Measurements from ENCODE around the gene PPP3CA. TPM values are rescaled to one million over a fixed set of nuclear protein-coding genes. Genes with fewer than 3 reads are reported as not detected.

PPP3CA gene
- total and polyA plus RNA-seq, 2 of the 8 experiments (the other 6 are each of a cell fraction or from before 2014, with no cell fraction given): 7.9 to 35.0 TPM

DNA sequence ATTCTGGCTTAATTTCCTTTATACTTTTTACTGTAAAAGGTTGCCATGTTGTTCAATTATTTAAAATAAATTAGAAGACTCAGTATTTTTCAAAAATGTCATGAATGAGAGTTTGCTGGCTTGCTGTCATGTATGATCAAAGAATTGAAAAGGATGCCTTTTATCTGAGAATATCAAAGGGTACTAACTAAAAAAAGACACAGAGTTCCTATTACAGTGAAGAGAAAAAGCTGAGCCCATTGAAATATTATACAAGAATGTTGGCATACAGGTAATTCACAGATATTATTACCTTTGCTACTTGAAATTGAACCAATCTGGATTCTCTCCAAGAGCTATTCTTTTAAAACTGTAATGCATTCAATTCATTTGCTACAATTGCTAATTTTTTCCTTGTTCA is 200.0 kb downstream of the PPP3CA start (continued):
- TF ChIP-seq SP4 (IDR thresholded peaks at IDR 0.05; ENCODE audit: low read length) (no peak), EP300 (IDR thresholded peaks at IDR 0.05; ENCODE audit: borderline replicate concordance in 1 of 2, low read depth in 2 of 2, low read length in 2 of 2) (no peak), MAFK (IDR thresholded peaks at IDR 0.05; ENCODE audit: low read depth, low read length) (no peak)

Data from H1 (cell line).